HepG2 (cell line): ENCODE results near the gene MLLT10. TPM values are rescaled to one million over a fixed set of nuclear protein-coding genes. Genes with fewer than 3 reads are reported as not detected.

Experiments
- ARNT ChIP-seq: fragments of 450-650 bp; IDR thresholded peaks from 2 replicates; pipeline ENCODE4 v1.6.1; 2017
- GATAD1 ChIP-seq: IDR thresholded peaks from 2 replicates; pipeline ENCODE4 v1.6.1; 2016; ENCODE audit warnings: missing genetic modification reagents, missing compliant biosample characterization
- HDAC1 ChIP-seq: sonication (generic); formaldehyde crosslinking; IDR thresholded peaks from 2 replicates; pipeline ENCODE4 v1.5.1; 2020; ENCODE audit warnings: mild to moderate bottlenecking, missing genetic modification reagents
- HNF4A ChIP-seq: sonication (generic); formaldehyde crosslinking; IDR thresholded peaks from 2 replicates; pipeline ENCODE4 v1.4.0; 2020; ENCODE audit warnings: missing genetic modification reagents
- NR2F2 ChIP-seq: IDR thresholded peaks from 2 replicates; pipeline ENCODE4 v1.6.1; 2012; ENCODE audit warnings: low read depth, inconsistent platforms, borderline replicate concordance
- RBM39 ChIP-seq: fragments of 200-400 bp; formaldehyde crosslinking; IDR thresholded peaks from one replicate; pipeline ENCODE4 v1.6.1; 2018; ENCODE audit warnings: antibody characterized with exemption, mild to moderate bottlenecking, low read depth, low read length; ENCODE audit not compliant: poor library complexity, severe bottlenecking
- TEAD3 ChIP-seq: optimal IDR thresholded peaks from 2 replicates; pipeline ENCODE3; 2016; ENCODE audit warnings: borderline replicate concordance
- YEATS2 ChIP-seq: sonication (generic); formaldehyde crosslinking; IDR thresholded peaks from 2 replicates; pipeline ENCODE4 v1.4.0; 2020; ENCODE audit warnings: missing genetic modification reagents, borderline replicate concordance
- ZBTB10 ChIP-seq: sonication (generic); formaldehyde crosslinking; IDR thresholded peaks from 2 replicates; pipeline ENCODE4 v1.4.0; 2020; ENCODE audit warnings: missing genetic modification reagents, borderline replicate concordance
- ZNF160 ChIP-seq: sonication (generic); formaldehyde crosslinking; IDR thresholded peaks from 2 replicates; pipeline ENCODE4 v1.8.0; 2022; ENCODE audit warnings: mild to moderate bottlenecking, inconsistent platforms, missing genetic modification reagents
- ZNF468 ChIP-seq: sonication (generic); formaldehyde crosslinking; IDR thresholded peaks from 2 replicates; pipeline ENCODE4 v1.8.0; 2022; ENCODE audit warnings: mild to moderate bottlenecking, moderate library complexity, missing genetic modification reagents
- ZNF672 ChIP-seq: sonication (generic); formaldehyde crosslinking; IDR thresholded peaks from 2 replicates; pipeline ENCODE4 v1.8.1; 2022; ENCODE audit warnings: missing genetic modification reagents
- ZNF781 ChIP-seq: sonication (generic); formaldehyde crosslinking; IDR thresholded peaks from 2 replicates; pipeline ENCODE4 v1.5.1; 2020; ENCODE audit warnings: borderline replicate concordance, mild to moderate bottlenecking, missing genetic modification reagents; ENCODE audit errors: not compliant biosample characterization
- ZNF878 ChIP-seq: sonication (generic); formaldehyde crosslinking; IDR thresholded peaks from 2 replicates; pipeline ENCODE4 v1.8.1; 2023; ENCODE audit warnings: mild to moderate bottlenecking, missing genetic modification reagents, moderate library complexity
- polyA plus RNA-seq, 8 experiments: library from polyadenylated mRNA; depleted of rRNA in 3 of 8; stranded (reverse) in 7 of 8; unstranded in 1 of 8; fragments of >200 nt; fragmentation: Illumina TruSeq in 4 of 8; extraction: Trizol in 4 of 8; gene quantifications; 2 replicates each; pipeline versions ENCODE4 v1.2.1 to v1.2.3, GENCODE V29; 2011 to 2016; ENCODE audit warnings: low read depth in 4 of 8, missing spikeins in 1 of 8, mixed read lengths in 1 of 8; ENCODE audit not compliant: insufficient read depth in 1 of 8
- total RNA-seq, 5 experiments: library from RNA; depleted of rRNA; stranded (reverse); fragments of >200 nt; fragmentation: Illumina TruSeq; extraction: Trizol; gene quantifications; 2 replicates each; pipeline ENCODE4 v1.2.3, GENCODE V29; 2016; ENCODE audit warnings: low read depth in 1 of 5
- TF ChIP-seq, protein P1 (sequence below), 2 experiments: fragments of 450-650 bp in 1 of 2; sonication (generic) in 1 of 2; formaldehyde crosslinking in 1 of 2; IDR thresholded peaks; 2 replicates each; pipeline versions ENCODE4 v1.6.1 to v1.8.0; 2016 to 2022; ENCODE audit warnings: antibody characterized with exemption in 1 of 2, mild to moderate bottlenecking in 1 of 2, missing genetic modification reagents in 1 of 2
- TF ChIP-seq, protein P2 (sequence below): sonication (generic); formaldehyde crosslinking; IDR thresholded peaks from 2 replicates; pipeline ENCODE4 v1.5.0; 2020; ENCODE audit warnings: missing genetic modification reagents

The MLLT10 gene
- total and polyA plus RNA-seq, 2 of the 13 experiments (the other 11 are each of a cell fraction or from before 2014, with no cell fraction given), result 51.3 to 84.1 TPM

DNA sequence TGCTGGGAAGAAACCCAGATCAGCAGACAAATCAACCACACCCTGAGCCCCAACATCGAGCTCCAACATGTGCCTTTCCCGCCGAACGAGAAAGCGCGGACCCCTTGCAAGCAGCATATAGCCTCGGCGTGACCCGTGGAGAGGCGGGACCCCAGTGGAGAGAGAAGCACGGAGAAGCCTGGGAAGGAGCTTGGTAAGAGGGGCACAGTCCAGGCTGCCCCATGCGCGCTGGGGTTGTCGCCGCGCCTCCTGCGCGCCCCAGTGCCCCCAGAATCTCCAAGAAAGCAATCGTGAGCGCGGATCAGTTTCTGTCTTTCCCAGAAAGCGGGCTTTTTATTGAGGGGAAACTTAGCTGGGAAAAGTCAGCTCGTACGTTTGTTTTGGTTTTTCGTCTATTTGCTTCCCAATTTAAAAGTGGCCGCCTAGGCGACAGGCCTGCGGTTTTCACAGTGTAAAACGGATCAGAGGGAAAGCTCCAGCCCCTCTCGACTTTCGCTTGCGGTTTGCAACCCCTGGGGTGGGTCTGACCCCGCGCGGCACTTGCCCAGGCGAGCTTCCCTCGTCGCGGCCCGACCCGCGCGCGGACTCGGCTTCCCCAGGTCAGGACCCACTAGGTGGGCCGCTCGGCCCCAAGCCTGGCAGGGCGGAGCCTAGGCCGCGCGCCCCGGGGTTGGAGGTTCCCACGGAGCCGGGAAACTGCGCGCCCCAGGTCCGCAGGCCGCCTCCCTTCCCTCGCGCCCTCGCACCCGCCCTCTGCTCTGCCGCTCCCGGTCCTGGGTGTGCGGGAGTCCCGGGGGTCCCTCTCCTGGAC lies 39.6 kb upstream of the MLLT10 start (continued):
- TF ChIP-seq, protein P1, sequence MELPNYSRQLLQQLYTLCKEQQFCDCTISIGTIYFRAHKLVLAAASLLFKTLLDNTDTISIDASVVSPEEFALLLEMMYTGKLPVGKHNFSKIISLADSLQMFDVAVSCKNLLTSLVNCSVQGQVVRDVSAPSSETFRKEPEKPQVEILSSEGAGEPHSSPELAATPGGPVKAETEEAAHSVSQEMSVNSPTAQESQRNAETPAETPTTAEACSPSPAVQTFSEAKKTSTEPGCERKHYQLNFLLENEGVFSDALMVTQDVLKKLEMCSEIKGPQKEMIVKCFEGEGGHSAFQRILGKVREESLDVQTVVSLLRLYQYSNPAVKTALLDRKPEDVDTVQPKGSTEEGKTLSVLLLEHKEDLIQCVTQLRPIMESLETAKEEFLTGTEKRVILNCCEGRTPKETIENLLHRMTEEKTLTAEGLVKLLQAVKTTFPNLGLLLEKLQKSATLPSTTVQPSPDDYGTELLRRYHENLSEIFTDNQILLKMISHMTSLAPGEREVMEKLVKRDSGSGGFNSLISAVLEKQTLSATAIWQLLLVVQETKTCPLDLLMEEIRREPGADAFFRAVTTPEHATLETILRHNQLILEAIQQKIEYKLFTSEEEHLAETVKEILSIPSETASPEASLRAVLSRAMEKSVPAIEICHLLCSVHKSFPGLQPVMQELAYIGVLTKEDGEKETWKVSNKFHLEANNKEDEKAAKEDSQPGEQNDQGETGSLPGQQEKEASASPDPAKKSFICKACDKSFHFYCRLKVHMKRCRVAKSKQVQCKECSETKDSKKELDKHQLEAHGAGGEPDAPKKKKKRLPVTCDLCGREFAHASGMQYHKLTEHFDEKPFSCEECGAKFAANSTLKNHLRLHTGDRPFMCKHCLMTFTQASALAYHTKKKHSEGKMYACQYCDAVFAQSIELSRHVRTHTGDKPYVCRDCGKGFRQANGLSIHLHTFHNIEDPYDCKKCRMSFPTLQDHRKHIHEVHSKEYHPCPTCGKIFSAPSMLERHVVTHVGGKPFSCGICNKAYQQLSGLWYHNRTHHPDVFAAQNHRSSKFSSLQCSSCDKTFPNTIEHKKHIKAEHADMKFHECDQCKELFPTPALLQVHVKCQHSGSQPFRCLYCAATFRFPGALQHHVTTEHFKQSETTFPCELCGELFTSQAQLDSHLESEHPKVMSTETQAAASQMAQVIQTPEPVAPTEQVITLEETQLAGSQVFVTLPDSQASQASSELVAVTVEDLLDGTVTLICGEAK (IDR thresholded peaks at IDR 0.05), result no peak
- TF ChIP-seq, protein P1 (CRISPR knock-in tag; IDR thresholded peaks at IDR 0.05), result no peak
- no peak for TF ChIP-seq ZNF468
- TF ChIP-seq, protein P2, sequence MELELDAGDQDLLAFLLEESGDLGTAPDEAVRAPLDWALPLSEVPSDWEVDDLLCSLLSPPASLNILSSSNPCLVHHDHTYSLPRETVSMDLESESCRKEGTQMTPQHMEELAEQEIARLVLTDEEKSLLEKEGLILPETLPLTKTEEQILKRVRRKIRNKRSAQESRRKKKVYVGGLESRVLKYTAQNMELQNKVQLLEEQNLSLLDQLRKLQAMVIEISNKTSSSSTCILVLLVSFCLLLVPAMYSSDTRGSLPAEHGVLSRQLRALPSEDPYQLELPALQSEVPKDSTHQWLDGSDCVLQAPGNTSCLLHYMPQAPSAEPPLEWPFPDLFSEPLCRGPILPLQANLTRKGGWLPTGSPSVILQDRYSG (CRISPR knock-in tag), result no peak
- TF ChIP-seq ZNF878 (CRISPR knock-in tag), result no peak
- TF ChIP-seq HDAC1, result peak; percentile 82
- no peak for TF ChIP-seq ZNF781 (CRISPR knock-in tag)
- TF ChIP-seq NR2F2, result no peak
- no peak for TF ChIP-seq HNF4A (CRISPR knock-in tag)
- 0 out of 2 replicates have a peak, but pooled peaks have one; percentile 12 for TF ChIP-seq GATAD1 (CRISPR knock-in tag)
- peak; percentile 60 for TF ChIP-seq TEAD3 (CRISPR knock-in tag)
- TF ChIP-seq ZNF160 (CRISPR knock-in tag), result peak; percentile 85; the same call in 1 of the 2 replicates
- TF ChIP-seq ZNF672, result no peak
- no peak for TF ChIP-seq YEATS2 (CRISPR knock-in tag)
- TF ChIP-seq ZBTB10 (CRISPR knock-in tag), result peak; percentile 70
- TF ChIP-seq ARNT, result no peak
- peak; percentile 57 for TF ChIP-seq RBM39
